HG03097 (cell line): Measurements from ENCODE around the gene CEACAM16.

Experiments
- ATAC-seq: cut with Tn5 transposase; IDR thresholded peaks from one replicate; pipeline ENCODE4 v1.9.1; 2021; ENCODE audit not compliant: unreplicated experiment, low FRiP score

CEACAM16 gene

DNA sequence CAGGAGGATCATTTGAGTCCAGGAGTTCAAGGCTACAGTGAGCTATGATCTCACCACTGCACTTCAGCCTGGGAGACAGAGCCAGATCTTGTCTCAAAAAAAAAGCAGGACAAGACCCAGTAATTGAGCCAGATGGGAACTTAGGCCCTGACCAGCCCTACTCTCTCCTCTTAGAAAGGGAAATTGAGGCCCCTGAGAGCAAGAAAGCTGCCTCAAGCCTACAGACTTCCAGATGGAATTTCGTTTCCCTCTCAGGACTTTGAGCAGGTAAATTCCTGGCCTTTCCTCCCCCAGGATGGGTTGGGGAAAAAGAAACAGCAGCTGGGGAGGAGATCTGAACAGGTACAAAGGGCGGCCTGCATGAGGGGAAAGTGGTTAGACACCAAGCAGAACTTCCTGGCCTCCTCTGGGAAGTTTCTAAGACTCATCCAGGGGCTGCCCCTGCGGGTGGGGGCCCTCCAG, 46.0 kb downstream of the CEACAM16 start:
- no peak for ATAC-seq

DNA sequence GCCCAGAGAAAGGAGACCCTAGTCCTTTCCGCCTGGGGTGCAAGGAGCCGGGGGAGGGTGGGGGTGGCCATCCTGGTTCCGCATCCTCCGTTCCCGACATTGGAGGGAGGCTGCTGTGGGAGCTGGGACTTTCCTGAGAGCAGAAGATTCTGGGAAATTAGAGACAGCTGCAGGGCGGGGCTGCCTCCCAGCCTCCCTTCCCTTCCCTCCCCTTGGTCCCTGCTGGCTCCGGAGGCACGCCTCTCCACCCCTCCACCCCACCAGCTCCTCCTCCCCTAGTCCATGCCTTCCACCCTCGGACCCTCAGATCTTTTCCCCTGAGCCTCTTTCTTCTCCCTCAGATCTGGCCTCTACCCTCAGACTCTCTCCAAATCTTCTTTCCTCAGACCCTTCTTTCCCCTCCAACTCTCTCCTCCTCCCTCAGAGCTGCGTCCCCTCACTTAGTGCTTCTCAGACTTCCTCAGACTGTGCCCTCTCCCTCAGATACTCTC, 46.4 kb downstream of the CEACAM16 start:
- no peak for ATAC-seq

DNA sequence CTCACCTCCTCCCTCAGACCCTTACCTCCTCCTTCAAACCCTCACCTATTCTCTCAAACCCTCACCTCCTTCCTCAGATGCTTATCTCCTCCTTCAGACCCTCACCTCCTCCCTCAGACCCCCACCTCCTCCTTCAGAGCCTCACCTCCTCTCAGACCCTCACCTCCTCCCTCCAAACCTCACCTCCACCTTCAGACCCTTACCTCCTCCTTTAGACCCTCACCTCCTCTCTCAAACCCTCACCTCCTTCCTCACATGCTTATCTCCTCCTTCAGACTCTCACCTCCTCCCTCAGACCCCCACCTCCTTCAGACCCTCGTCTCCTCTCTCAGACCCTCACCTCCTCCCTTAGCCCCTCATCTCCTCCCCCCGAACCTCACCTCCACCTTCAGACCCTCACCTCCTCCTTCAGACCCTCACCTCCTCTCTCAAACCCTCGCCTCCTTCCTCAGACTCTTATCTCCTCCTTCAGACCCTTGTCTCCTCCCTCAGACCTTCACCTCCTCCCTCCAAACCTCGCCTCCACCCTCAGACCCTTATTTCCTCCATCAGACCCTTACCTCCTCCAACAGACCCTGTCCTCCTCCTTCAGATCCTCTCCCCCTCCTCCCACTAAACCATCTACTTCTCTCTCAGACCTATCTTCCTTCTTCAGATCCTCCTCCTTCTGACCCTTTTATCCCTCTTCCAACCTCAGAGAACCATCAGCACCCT, 47.1 kb downstream of the CEACAM16 start:
- ATAC-seq, result no peak

DNA sequence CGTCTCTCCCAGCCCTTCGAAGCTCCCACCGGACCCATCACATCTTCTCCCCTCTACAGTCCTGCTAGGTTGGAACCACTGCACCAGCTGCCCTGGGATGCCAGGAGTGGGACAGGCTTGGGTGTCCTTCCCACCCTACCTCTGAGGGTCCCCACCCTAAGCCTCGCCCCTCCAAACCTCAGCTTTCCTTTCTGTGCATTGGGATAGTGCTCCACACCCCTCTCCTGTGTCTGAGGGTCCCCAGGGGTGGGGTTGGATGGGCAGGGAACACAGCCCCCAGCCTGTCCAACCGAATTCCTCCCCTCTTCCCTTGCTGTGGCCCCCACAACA, 47.6 kb downstream of the CEACAM16 start:
- ATAC-seq, result no peak

DNA sequence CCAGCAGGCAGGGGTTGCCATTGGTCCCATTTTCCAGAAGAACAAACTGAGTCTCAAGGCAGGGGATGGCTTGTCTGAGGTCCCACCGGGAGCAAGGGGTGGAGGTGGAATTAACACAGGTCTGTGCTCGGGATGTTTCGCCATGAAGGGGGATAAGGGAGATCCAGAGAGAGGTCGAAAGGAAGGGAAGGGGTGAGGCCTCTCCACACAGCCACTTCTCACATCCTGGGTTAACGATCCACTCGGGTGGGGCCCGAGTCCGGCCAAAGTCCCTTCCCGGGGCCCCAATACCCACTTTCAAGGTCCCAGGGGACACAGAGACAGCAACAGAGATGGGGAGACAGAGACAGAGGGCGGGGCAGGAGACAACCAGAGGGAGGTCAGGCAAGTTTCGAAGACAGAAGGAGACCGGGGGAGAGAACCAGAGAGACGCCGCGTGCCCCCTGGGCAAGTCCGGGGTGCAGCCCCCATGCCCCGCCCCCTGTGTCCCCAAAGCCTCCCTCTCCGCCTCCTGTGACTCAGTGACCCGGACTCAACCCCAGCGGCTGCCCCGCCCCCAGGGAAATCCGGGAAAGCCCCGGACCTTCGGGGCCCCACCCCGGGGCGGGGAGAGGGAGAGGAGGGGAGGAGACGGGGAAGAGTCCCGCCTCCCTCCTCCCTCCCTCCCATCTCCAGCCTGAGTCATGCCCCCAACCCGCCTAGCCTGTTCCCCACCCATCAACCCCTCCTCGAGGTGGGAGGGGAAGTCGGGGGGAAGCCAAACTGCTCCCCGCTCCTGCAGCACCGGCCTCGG, 48.2 kb downstream of the CEACAM16 start:
- ATAC-seq, result peak; percentile 51

DNA sequence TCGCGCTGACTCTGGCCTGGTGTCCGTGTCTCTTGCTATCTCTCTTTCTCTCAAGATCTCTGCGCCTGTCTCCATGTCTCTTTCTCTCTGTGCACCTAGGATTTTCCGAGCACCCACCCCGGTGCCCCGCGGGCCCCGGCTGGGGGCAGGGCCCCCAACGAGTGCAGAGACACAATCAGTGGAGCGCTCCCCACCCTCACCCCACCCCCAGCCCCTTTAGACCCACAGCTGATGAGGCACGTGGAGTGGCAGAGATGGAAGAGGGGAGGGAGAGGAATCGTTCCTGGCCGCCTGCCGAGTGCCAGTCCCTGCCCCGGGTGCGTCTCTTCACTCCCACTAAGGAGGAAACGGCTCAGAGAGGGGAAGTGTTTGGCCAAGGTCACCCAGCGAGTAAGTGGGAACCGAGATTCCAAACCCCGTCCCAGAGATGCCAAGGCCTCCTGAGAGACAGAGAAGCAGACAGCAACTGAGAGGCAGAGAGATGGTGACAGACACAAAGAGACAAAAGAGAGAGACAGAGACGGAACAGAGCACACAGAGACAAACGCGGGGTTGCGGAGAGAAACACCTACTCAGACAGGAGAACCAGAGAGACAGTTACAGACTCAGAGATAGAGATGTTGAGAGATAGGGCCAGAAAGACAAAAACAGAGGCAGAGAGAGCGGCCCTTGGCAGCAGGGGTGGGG, 48.9 kb downstream of the CEACAM16 start:
- ATAC-seq, result no peak

DNA sequence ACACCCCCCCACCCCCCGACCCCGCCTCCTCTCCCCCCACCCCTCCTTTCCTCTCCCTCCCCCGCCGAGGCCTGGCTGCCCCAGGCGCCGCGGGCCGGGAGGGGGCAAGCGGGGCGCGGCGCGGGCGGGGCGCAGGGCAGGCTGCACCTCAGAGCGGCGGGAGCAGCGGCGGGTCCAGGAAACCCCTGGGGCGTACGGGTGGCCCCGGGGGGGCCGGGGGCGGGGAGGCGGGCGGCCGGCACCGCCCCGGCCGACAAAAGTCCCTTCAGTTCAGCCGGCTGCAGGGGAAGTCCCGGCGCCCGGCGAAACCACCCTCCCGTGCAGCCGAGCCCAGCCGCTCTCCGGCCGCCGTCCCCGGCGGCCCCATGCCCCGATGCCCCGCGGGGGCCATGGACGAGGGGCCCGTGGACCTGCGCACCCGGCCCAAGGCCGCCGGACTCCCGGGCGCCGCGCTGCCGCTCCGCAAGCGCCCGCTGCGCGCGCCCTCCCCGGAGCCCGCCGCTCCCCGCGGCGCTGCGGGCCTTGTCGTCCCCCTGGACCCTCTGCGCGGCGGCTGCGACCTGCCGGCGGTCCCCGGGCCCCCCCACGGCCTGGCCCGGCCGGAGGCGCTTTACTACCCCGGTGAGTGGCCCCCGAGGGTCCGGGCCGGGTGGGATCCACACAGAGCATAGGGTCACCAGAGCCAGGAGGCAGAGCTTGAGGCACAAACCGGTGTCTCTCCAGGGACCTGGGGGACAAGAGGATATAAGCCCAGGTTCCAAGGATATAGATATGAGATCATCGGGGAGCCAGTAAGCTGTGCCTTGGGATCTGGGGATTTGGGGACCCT, 49.7 kb downstream of the CEACAM16 start, which contains the start of gene BCL3:
TSS of gene BCL3 (plus strand) at position 283 of the 829 bp plus-strand sequence. CDS start at position 366, 83 bp downstream.
- ATAC-seq, result no peak

DNA sequence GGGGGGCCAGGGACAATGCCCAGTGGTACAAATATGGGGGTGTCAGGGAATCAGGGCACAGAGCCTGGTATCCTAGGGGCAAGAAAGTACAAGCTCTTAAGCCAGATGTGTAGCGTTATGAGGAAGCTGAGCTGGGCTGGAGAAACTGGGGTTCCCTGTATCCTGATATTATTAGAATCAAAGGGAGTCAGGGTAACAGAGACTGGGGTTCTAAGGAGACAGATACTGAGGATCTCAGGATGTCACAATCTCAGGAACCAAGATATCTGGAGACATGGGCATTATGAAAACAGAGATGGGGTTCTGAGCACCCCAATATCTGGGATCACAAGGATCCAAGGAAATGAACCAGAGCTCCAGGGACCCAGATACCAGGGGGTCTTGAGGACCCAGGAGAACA, 50.3 kb downstream of the CEACAM16 start:
- ATAC-seq, result no peak

DNA sequence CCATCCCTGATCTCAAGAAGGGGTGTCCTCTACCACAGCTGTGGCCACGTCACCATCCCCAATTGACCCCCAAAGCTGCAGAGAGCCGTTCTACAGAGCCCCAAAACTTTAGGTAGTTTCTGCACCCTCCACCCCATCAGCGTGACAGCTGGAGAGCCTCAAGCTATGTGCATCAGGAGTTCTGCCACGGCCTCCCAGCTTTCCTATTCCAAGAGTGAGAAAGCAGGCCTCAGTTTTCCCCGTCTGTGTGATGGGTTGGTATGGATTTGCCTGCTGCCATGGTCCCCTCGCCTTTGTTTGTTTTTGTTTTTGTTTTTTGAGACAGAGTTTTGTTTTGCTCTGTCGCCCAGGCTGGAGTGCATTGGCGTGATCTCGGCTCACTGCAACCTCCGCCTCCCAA, 51.0 kb downstream of the CEACAM16 start:
- no peak for ATAC-seq

DNA sequence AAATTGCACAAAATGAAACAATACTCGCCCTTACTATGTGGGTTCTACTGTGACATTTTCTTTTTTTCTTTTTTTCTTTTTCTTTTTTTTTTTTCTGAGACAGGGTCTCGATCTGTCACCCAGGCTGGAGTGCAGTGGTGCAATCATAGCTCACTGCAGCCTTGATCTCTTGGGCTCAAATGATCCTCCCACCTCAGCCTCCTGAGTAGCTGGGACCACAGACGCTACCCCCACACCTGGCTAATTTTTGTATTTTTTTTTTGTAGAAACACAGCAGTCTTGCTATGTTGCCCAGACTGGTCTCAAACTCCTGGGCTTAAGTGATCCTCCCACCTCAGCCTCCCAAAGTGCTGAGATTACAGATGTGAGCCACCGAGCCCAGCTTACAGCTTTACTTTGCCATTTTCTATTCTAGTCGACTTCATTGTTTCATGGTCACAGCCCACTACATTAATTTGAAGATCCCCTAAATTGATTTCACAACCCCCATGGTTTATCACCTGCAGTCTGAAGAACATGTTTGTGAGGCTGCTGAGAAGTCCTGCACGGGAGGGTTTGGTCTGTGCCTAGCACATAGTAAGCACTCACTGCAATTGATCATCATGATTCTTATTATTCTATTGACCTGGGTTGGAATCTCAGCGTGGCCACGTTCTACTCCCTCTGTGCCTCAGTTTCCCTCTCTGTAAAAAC, 53.3 kb downstream of the CEACAM16 start:
- ATAC-seq, result no peak

DNA sequence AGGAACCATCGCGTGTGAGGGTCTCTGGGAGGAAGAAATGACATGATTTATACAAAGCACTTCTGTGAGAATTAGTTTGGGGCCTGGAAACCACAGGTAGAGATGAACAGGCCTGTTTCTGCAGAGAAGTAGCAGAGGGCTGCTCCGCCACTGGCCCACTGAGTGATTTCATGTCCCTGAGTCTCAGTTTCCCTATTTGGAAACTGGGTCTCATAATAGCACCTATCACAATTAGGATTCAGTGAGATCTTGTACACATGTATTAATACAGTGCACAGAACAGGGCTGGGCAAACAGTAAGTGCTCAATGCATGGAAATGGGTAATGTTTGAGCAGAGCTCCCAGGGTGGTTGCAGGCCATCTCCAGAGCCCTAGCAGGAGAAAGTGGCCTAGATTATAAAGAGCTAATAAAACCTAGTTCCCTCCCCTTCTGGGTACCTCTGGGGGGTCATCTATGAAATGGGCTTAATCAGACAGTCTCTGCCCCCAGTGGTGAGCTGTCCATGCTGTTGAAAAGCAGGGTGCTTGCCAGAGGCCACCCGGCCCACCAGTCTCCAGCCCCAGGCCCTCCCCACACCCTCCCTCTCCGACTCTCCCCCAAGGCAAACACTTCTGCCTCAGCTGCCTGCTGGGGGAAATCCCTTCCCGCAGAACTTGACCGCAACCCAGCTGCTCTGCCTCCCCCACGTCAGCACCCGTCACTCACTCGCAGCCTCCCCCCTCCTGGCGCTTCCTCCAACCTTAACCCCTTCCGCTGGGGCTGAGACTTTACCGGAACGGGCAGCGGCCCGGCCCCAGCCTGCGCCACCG, 54.1 kb downstream of the CEACAM16 start:
- ATAC-seq, result peak; percentile 69

DNA sequence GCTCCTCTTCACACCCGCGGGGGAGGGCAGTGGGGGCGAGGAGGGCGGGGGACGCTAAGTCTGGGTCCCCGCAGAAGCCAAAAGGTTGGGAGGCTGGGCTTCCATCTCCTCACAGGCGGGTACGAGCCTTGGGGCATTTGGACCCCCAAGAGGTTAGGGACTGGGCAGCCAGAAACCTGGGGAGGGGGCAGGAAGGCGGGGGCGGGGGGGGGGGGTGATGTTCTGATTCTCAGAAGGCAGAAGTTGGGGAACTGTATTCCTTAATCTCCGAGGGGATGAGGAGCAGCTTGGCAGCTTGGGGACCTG, 54.6 kb downstream of the CEACAM16 start:
- no peak for ATAC-seq

DNA sequence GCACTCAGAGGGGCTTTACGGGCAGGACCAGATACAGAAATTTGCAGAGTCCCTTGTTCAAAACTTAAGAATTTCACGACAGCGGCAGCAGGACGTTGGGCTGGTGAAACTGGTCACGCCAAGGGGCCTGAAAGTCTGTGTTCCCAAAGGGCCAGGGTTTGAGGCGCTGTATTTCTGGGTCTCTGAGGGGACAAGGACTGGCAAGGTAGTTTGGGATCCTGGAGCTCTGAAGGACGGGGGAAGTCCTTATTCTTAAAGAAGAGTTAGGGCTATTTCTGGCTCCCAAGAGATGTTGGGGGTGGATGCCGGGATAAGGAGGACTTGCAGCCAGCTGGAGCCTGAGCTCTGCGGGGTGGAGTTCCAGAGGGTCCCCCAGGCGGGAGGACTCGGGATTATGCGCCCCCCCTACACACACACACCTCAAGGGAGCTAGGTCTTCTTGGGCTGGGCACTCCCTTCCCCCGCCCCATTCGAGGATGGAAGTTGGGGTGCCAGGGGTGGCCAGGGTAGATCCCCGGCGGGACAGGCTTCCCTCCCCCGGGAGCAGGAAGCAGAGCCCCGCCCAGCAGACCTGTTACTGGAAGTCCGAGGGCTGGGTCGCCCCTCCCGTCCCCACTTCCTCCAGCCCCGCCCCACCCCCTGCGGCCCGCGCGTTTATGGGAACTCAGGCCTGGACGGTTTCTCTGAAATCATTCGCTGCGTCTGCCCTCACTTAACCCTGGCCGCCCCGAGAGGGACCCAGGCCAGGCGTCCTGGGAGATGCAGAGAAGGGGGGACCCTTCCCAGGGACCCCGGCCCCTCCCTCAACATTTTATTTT, 55.2 kb downstream of the CEACAM16 start:
- ATAC-seq, result peak; percentile 25

DNA sequence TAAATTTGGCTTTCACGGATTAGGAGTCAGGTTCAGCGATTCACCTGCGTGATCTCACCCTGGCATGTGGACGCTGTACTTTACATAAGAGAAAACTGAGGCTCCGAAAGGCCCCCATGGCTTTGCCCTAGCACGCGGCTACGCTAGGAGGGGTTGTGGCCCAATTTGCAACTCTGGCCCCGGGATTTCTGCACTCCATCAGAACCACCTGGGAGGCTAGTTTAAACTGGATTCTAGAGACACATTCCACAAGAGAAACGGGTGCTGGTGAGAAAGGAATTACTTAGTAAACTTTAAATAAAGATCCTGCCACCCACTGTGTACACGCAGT, 55.8 kb downstream of the CEACAM16 start:
- no peak for ATAC-seq

DNA sequence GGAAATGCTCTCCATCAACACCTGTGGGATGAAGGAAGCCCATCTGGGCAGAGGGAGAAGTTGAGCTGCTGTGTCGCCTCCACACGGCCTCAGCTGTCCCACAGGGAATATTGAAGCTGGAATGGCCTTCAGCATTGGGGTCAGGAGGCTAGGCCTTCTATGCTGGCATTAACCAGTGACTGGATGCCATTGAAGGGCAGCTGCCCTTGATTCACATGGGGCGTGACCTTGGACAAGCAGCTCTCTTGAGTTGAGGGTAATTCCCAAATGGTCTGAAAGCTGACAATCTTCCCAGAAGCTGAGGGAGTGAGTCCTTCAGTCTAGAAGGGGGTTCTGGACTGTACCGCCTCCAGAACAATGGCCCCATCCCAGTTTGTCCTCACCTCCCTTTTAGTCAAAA, 56.3 kb downstream of the CEACAM16 start:
- ATAC-seq, result no peak

DNA sequence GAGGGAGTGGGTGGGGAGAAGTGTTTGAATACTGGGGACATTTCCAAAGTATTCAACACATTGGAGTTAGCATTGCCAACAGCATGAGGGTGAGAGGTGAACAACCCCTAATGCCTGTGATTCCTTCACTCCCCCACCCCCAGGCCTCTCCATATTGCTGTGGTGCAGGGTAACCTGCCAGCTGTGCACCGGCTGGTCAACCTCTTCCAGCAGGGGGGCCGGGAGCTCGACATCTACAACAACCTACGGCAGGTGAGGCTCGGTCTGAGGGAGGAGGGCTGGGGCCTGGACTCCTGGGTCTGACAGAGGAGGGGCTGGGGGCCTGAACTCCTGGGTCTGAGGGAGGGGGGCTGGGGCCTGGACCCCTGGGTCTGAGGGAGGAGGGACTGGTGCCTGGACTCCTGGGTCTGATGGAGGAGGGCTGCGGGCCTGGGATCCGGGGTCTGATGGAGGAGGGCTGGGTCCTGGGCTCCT, 57.2 kb downstream of the CEACAM16 start:
- no peak for ATAC-seq

DNA sequence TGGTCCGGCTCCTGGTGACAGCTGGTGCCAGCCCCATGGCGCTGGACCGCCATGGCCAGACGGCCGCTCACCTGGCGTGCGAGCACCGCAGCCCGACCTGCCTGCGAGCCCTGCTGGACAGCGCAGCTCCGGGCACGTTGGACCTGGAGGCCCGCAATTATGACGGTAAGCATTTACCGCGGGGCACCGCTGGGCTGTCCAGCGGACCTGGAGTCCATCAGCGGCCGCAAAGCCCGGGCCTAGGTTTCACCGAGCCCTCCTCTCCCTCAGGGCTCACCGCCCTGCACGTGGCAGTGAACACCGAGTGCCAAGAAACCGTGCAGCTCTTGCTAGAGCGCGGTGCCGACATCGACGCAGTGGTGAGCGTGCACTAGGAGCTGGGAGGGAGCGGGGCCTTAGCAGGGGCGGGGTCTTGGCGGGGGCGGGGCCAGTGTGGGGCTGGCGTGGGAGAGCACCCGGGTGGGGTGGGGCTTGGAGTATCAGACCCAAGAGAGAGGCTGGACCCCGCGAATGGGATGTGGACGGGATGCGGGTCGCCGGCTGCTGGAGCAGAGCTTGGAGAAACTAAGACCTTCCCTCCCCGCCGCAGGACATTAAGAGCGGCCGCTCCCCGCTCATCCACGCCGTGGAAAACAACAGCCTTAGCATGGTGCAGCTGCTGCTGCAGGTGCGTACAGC, 58.2 kb downstream of the CEACAM16 start:
- no peak for ATAC-seq
